OCI-LY3 (cell line): ENCODE data around the gene DDX42.

ENCODE experiments used
- CTCF ChIP-seq: fragments of 200-600, 300-600 bp; sonication (generic); IDR thresholded peaks from 2 replicates; pipeline ENCODE4 v1.5.1; 2014; ENCODE audit warnings: antibody characterized with exemption, low read length, low read depth
- EZH2phosphoT487 ChIP-seq: fragments of 200-600 bp; shearing (Covaris generic); IDR thresholded peaks from 2 replicates; pipeline ENCODE4 v1.6.1; 2018; ENCODE audit warnings: antibody characterized with exemption, mixed run types, low read depth

GRCh38 chr17:63775420-63775819 lies 1.4 kb downstream of the DDX42 start:
- TF ChIP-seq CTCF (no peak), EZH2phosphoT487 (no peak)
